Fibroblast of lung (primary cell): ENCODE measurements around the gene LKAAEAR1. TPM values are rescaled to one million over a fixed set of nuclear protein-coding genes. Genes with fewer than 3 reads are reported as not detected.

Experiments
- DNase-seq, 2 donors: peaks; one replicate each; pipeline versions ENCODE4 v3.0.0 to v3.0.0-alpha.2; 2010; ENCODE audit warnings: low read depth in 2 of 2
- H2AFZ ChIP-seq: 2 replicates; pipeline ENCODE4 v1.5.1; 2012; ENCODE audit warnings: low read length, control low read depth, inconsistent platforms
- H3K27ac ChIP-seq: 2 replicates; pipeline ENCODE4 v1.5.1; 2011; ENCODE audit warnings: low read length, control low read depth; ENCODE audit not compliant: insufficient read depth
- H3K27me3 ChIP-seq: 2 replicates; pipeline ENCODE4 v1.5.1; 2011; ENCODE audit warnings: mild to moderate bottlenecking, low read length; ENCODE audit not compliant: control insufficient read depth, insufficient read depth
- H3K36me3 ChIP-seq: 2 replicates; pipeline ENCODE4 v1.5.1; 2011; ENCODE audit warnings: low read length; ENCODE audit not compliant: control insufficient read depth, insufficient read depth
- H3K4me1 ChIP-seq: 2 replicates; pipeline ENCODE4 v1.5.1; 2011; ENCODE audit warnings: low read length; ENCODE audit not compliant: control insufficient read depth, insufficient read depth; ENCODE audit errors: extremely low read depth
- H3K4me2 ChIP-seq: 2 replicates; pipeline ENCODE4 v1.5.1; 2011; ENCODE audit warnings: low read length, control low read depth; ENCODE audit not compliant: insufficient read depth; ENCODE audit errors: extremely low read depth
- H3K4me3 ChIP-seq, 4 experiments: fragments of 200-600 bp in 1 of 4; sonication (generic) in 1 of 4; replicated peaks in 1 of 4; 2 replicates each; pipeline ENCODE4 v1.5.1; 2011 to 2016; ENCODE audit warnings: low read length in 4 of 4, low read depth in 3 of 4, mild to moderate bottlenecking in 3 of 4, control low read depth in 2 of 4, inconsistent platforms in 1 of 4, mixed read lengths in 1 of 4; ENCODE audit not compliant: insufficient read depth in 1 of 4; ENCODE audit errors: control extremely low read depth in 1 of 4
- H3K79me2 ChIP-seq: 2 replicates; pipeline ENCODE4 v1.5.1; 2012; ENCODE audit warnings: mild to moderate bottlenecking, low read length, inconsistent platforms; ENCODE audit not compliant: control insufficient read depth, insufficient read depth
- H3K9ac ChIP-seq: 2 replicates; pipeline ENCODE4 v1.5.1; 2011; ENCODE audit warnings: mild to moderate bottlenecking, low read length, control low read depth; ENCODE audit not compliant: insufficient read depth
- H3K9me3 ChIP-seq: 2 replicates; pipeline ENCODE4 v1.5.1; 2012; ENCODE audit warnings: low read depth, low read length; ENCODE audit not compliant: control insufficient read depth, insufficient read depth
- H4K20me1 ChIP-seq: 2 replicates; pipeline ENCODE4 v1.5.1; 2011; ENCODE audit warnings: low read length; ENCODE audit not compliant: control insufficient read depth, insufficient read depth; ENCODE audit errors: extremely low read depth
- EZH2 ChIP-seq: IDR thresholded peaks from 2 replicates; pipeline ENCODE4 v1.5.1; 2012; ENCODE audit warnings: low read length, control low read depth, mild to moderate bottlenecking; ENCODE audit errors: missing control alignments
- polyA plus RNA-seq, 2 donors: library from polyadenylated mRNA; depleted of rRNA in 1 of 2; stranded (reverse) in 1 of 2; unstranded in 1 of 2; fragments of >200 nt; gene quantifications; 2 replicates each; pipeline ENCODE4 v1.2.1, GENCODE V29; 2011 to 2012; ENCODE audit warnings: missing spikeins in 1 of 2
- total RNA-seq: library from RNA; depleted of rRNA; stranded (reverse); fragments of >200 nt; gene quantifications from 2 replicates; pipeline ENCODE4 v1.2.1, GENCODE V29; 2014
- TF ChIP-seq, protein P1 (sequence below), 2 donors: IDR thresholded peaks in 1 of 2; conservative IDR thresholded peaks in 1 of 2; 1 replicate in 1 of 2; 2 replicates in 1 of 2; pipeline ENCODE4 v1.5.1; 2011 to 2012; ENCODE audit warnings: low read length in 2 of 2, control low read depth in 1 of 2, inconsistent platforms in 1 of 2, low read depth in 1 of 2, mild to moderate bottlenecking in 1 of 2

LKAAEAR1 gene
- total and polyA plus RNA-seq, 2 donors (not counting 1 experiment from before 2014, with no cell fraction given), result not detected

DNA sequence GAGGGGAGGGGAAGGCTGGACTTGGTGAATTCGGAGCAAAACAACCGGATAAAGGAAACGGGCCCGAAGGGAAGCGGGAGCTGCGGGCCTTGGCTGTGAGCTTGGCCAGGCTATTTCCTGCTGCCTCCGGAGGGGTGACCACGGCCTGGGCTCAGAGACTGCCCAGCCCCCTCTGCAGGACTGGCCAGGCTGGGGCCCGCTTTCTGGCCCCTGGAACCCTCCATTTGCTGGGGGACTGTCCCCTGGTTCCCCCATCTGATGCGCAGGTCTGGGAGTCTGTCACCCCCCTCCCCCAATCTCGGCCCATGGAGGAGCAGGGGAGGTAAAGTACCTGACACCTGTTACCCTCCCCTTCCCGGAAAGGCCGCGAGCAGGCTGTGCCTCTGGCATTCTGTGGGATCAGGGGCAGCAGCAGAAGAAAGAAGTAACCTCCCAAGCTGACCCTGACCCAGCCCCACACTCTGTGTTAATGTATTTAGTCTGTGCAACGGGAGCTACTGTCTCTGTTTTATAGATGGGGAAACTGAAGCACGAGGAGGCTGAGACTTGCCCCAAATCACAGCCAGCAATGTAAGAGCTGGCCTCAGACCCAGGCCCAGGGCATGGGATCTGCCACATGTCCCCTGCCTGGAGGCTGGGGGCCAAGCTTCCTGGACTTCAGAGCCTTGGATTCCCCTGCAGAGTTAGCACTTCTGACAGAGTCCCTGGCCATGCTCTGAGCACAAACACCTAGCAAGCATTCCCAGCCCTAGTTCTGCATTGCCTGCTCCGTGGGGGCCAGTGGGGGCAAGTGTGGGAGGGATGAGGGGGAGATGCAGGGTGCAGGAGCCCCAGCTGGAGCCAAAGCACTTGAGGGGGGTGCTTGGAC is 44.7 kb downstream of the LKAAEAR1 start:
- Histone ChIP-seq H4K20me1 (no peaks in the 10 kb centered on the region), H3K9me3 (no peaks in the 10 kb centered on the region), H3K9ac (no peak overlapping the region), H3K79me2 (no peaks in the 10 kb centered on the region), H3K4me2 (peak overlapping the region; percentile 82), H3K36me3 (peaks cover 5% of the 10 kb centered on the region), H3K27me3 (peaks cover 26% of the 10 kb centered on the region), H3K4me1 (no peaks in the 10 kb centered on the region), H3K4me3 (peak overlapping the region in 1 of 4 experiments; percentile 46), H3K27ac (no peak overlapping the region), H2AFZ (no peak overlapping the region)
- DNase-seq, result no peak
- TF ChIP-seq, protein P1, sequence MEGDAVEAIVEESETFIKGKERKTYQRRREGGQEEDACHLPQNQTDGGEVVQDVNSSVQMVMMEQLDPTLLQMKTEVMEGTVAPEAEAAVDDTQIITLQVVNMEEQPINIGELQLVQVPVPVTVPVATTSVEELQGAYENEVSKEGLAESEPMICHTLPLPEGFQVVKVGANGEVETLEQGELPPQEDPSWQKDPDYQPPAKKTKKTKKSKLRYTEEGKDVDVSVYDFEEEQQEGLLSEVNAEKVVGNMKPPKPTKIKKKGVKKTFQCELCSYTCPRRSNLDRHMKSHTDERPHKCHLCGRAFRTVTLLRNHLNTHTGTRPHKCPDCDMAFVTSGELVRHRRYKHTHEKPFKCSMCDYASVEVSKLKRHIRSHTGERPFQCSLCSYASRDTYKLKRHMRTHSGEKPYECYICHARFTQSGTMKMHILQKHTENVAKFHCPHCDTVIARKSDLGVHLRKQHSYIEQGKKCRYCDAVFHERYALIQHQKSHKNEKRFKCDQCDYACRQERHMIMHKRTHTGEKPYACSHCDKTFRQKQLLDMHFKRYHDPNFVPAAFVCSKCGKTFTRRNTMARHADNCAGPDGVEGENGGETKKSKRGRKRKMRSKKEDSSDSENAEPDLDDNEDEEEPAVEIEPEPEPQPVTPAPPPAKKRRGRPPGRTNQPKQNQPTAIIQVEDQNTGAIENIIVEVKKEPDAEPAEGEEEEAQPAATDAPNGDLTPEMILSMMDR (conservative IDR thresholded peaks at IDR 0.05 in 1 of 2, IDR thresholded peaks at IDR 0.05 in 1 of 2; ENCODE audit: low read depth in 1 of 2, low read length in 2 of 2), result no peak

DNA sequence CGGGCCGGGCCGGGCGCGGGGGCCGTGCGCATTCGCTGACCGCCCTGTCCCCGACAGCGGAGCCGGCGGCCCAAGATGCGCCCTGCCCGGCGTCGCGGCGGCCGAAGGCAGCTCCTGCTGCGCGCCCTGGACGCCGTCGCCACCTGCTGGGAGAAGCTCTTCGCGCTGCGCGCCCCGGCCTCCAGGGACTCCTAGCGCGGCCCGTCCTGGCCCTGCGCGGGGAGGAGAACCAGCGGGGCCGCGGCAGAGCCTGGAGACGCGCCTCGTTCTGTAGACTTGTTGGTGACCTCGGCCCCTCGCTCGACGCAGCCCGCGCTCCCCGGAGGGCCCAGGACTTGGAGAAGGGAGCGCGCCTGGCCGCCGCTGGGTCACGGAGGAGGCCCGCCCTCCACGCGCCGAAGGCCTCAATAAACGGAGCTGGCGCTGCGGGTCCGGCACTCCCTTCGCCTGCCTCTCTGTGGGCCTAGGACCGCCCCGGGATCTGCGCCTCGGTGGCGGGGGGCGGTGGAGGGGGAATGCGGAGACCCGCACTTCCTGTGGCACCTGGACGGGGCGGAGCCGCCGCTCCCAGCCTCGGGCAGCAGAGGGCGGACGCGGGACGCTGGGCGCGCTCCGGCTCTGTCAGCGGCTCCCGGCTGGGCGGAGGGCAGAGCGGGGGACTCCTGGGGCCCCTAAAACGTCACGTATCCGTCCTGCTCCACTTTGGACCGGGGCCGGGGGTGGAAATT is 45.5 kb downstream of the LKAAEAR1 start:
- H3K4me2 ChIP-seq, result peak overlapping the region; percentile 82
- no peaks in the 10 kb centered on the region for H4K20me1 ChIP-seq
- peak; percentile 64 to 78 for DNase-seq
- H2AFZ ChIP-seq, result peak overlapping the region; percentile 11
- H3K4me1 ChIP-seq, result no peaks in the 10 kb centered on the region
- H3K27ac ChIP-seq, result no peak overlapping the region
- no peak overlapping the region for H3K9ac ChIP-seq
- H3K9me3 ChIP-seq, result no peaks in the 10 kb centered on the region
- H3K36me3 ChIP-seq, result peaks cover 6% of the 10 kb centered on the region
- H3K27me3 ChIP-seq, result peaks cover 26% of the 10 kb centered on the region
- peak overlapping the region in 2 of 4 experiments; percentile 31 to 46 for H3K4me3 ChIP-seq
- TF ChIP-seq, protein P1 (conservative IDR thresholded peaks at IDR 0.05 in 1 of 2, IDR thresholded peaks at IDR 0.05 in 1 of 2; ENCODE audit: low read depth in 1 of 2, low read length in 2 of 2), result peak; percentile 50 to 53
- TF ChIP-seq EZH2, result no peak
- no peaks in the 10 kb centered on the region for H3K79me2 ChIP-seq

DNA sequence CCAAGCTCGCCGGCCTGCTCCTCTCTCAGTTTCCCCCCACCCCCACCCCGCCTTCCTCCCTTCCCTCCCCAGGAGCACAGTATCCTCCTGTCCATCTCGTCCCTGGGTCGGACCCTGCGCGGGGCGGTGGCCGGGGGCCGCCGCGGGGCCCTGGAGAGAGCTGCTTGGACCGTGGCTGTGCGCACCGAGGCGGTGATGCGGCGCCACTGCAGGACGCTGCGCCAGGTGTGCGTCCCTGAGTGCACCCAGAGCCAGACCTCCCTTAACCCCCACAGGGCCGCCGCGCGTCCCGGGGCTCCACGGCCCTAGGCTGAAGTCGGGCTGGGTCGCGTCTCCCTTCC is 46.0 kb downstream of the LKAAEAR1 start:
- Histone ChIP-seq H2AFZ (no peak overlapping the region), H3K9ac (no peak overlapping the region)

More for the DNA sequence above, 46.0 kb downstream of the LKAAEAR1 start:
- Histone ChIP-seq H4K20me1 (no peaks in the 10 kb centered on the region), H3K36me3 (peaks cover 6% of the 10 kb centered on the region), H3K79me2 (no peaks in the 10 kb centered on the region), H3K9me3 (no peaks in the 10 kb centered on the region), H3K27ac (no peak overlapping the region), H3K4me2 (no peak overlapping the region), H3K27me3 (peaks cover 26% of the 10 kb centered on the region), H3K4me1 (no peaks in the 10 kb centered on the region), H3K4me3 (no peak overlapping the region)
- TF ChIP-seq, protein P1 (conservative IDR thresholded peaks at IDR 0.05 in 1 of 2, IDR thresholded peaks at IDR 0.05 in 1 of 2; ENCODE audit: low read depth in 1 of 2, low read length in 2 of 2), result no peak
- no peak for TF ChIP-seq EZH2
- no peak for DNase-seq
